ENCODE results near the gene TMEM150C.
"Not testable (repeated sequence)": the region's sequence is repeated elsewhere in the genome, so short reads cannot be mapped to it uniquely, and the experiment has no call there.

Gene TMEM150C

GRCh38 chr4:82578935-82579334 is 17.1 kb upstream of the TMEM150C start:
- no peak for TF ChIP-seq TAF1 (IDR thresholded peaks at IDR 0.05; ENCODE audit: low read depth, low read length)
- no peak for TF ChIP-seq POLR2AphosphoS5 (IDR thresholded peaks at IDR 0.05; ENCODE audit: low read depth, low read length)
- TF ChIP-seq POLR2A (IDR thresholded peaks at IDR 0.05; ENCODE audit: low read depth, low read length) = no peak
- TF ChIP-seq POU2F2 (IDR thresholded peaks at IDR 0.05; ENCODE audit: low read depth, low read length) = no peak
- TF ChIP-seq PAX5 (IDR thresholded peaks at IDR 0.05; ENCODE audit: insufficient read depth, low read length, severe bottlenecking) = no peak
- TF ChIP-seq SPI1 (IDR thresholded peaks at IDR 0.05; ENCODE audit: low read depth, low read length) = no peak
- FAIRE-seq (no peak), DNase-seq (ENCODE audit: insufficient read length, low spot score) (no peak)

DNA sequence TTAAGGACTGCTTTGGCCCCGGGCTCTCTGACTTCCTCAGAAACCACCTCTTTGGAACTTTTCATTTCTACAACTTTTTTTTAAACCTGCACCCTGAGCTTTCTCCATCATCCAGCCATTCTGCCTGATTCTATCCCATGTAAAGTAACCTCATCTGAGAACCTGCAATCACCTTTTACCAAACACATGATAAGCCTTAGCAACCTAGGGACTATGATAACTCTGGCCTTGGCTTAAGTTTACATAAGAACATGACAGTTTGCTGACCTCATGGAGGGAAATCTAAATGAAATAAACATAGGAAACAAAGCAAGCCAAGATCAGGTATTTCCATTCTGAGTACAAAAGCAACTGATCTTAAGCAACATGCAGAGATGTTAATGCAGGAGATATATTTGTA is 15.7 kb upstream of the TMEM150C start:
- DNase-seq (ENCODE audit: insufficient read length, low spot score) (no peak), FAIRE-seq (no peak)
- no peak for TF ChIP-seq POLR2AphosphoS5 (IDR thresholded peaks at IDR 0.05; ENCODE audit: low read depth, low read length)
- TF ChIP-seq POLR2A (IDR thresholded peaks at IDR 0.05; ENCODE audit: low read depth, low read length) = no peak
- no peak for TF ChIP-seq POU2F2 (IDR thresholded peaks at IDR 0.05; ENCODE audit: low read depth, low read length)
- no peak for TF ChIP-seq PAX5 (IDR thresholded peaks at IDR 0.05; ENCODE audit: insufficient read depth, low read length, severe bottlenecking)
- TF ChIP-seq SPI1 (IDR thresholded peaks at IDR 0.05; ENCODE audit: low read depth, low read length) = no peak

- no peak for TF ChIP-seq PAX5 (IDR thresholded peaks at IDR 0.05; ENCODE audit: insufficient read depth, low read length, severe bottlenecking)
- TF ChIP-seq POLR2A (IDR thresholded peaks at IDR 0.05; ENCODE audit: low read depth, low read length) = no peak
- TF ChIP-seq TAF1 (IDR thresholded peaks at IDR 0.05; ENCODE audit: low read depth, low read length) = no peak
- TF ChIP-seq POU2F2 (IDR thresholded peaks at IDR 0.05; ENCODE audit: low read depth, low read length) = no peak
- TF ChIP-seq POLR2AphosphoS5 (IDR thresholded peaks at IDR 0.05; ENCODE audit: low read depth, low read length) = no peak
- TF ChIP-seq SPI1 (IDR thresholded peaks at IDR 0.05; ENCODE audit: low read depth, low read length) = no peak
- no peak for FAIRE-seq
- no peak for DNase-seq (ENCODE audit: insufficient read length, low spot score)
Observed at GRCh38 chr4:82569727-82570126, 7.9 kb upstream of the TMEM150C start.

GRCh38 chr4:82569076-82569475 is 7.3 kb upstream of the TMEM150C start:
- no peak for TF ChIP-seq PAX5 (IDR thresholded peaks at IDR 0.05; ENCODE audit: insufficient read depth, low read length, severe bottlenecking)
- TF ChIP-seq POLR2AphosphoS5 (IDR thresholded peaks at IDR 0.05; ENCODE audit: low read depth, low read length) = no peak
- no peak for TF ChIP-seq POU2F2 (IDR thresholded peaks at IDR 0.05; ENCODE audit: low read depth, low read length)
- no peak for TF ChIP-seq SPI1 (IDR thresholded peaks at IDR 0.05; ENCODE audit: low read depth, low read length)
- TF ChIP-seq POLR2A (IDR thresholded peaks at IDR 0.05; ENCODE audit: low read depth, low read length) = no peak
- no peak for TF ChIP-seq TAF1 (IDR thresholded peaks at IDR 0.05; ENCODE audit: low read depth, low read length)
- FAIRE-seq (no peak), DNase-seq (ENCODE audit: insufficient read length, low spot score) (no peak)

GRCh38 chr4:82567444-82567843 is 5.7 kb upstream of the TMEM150C start:
- TF ChIP-seq TAF1 (IDR thresholded peaks at IDR 0.05; ENCODE audit: low read depth, low read length) (no peak), PAX5 (IDR thresholded peaks at IDR 0.05; ENCODE audit: insufficient read depth, low read length, severe bottlenecking) (no peak), SPI1 (IDR thresholded peaks at IDR 0.05; ENCODE audit: low read depth, low read length) (no peak), POLR2AphosphoS5 (IDR thresholded peaks at IDR 0.05; ENCODE audit: low read depth, low read length) (no peak), POU2F2 (IDR thresholded peaks at IDR 0.05; ENCODE audit: low read depth, low read length) (no peak), POLR2A (IDR thresholded peaks at IDR 0.05; ENCODE audit: low read depth, low read length) (no peak)
- FAIRE-seq (no peak), DNase-seq (ENCODE audit: insufficient read length, low spot score) (no peak)

GRCh38 chr4:82562564-82562854 is 721 bp upstream of the TMEM150C start:
- DNase-seq (ENCODE audit: insufficient read length, low spot score) (no peak), FAIRE-seq (no peak)
- no peak for TF ChIP-seq SPI1 (IDR thresholded peaks at IDR 0.05; ENCODE audit: low read depth, low read length)
- TF ChIP-seq POLR2A (IDR thresholded peaks at IDR 0.05; ENCODE audit: low read depth, low read length) = no peak
- TF ChIP-seq PAX5 (IDR thresholded peaks at IDR 0.05; ENCODE audit: insufficient read depth, low read length, severe bottlenecking) = no peak
- no peak for TF ChIP-seq TAF1 (IDR thresholded peaks at IDR 0.05; ENCODE audit: low read depth, low read length)
- TF ChIP-seq POLR2AphosphoS5 (IDR thresholded peaks at IDR 0.05; ENCODE audit: low read depth, low read length) = no peak
- no peak for TF ChIP-seq POU2F2 (IDR thresholded peaks at IDR 0.05; ENCODE audit: low read depth, low read length)

DNA sequence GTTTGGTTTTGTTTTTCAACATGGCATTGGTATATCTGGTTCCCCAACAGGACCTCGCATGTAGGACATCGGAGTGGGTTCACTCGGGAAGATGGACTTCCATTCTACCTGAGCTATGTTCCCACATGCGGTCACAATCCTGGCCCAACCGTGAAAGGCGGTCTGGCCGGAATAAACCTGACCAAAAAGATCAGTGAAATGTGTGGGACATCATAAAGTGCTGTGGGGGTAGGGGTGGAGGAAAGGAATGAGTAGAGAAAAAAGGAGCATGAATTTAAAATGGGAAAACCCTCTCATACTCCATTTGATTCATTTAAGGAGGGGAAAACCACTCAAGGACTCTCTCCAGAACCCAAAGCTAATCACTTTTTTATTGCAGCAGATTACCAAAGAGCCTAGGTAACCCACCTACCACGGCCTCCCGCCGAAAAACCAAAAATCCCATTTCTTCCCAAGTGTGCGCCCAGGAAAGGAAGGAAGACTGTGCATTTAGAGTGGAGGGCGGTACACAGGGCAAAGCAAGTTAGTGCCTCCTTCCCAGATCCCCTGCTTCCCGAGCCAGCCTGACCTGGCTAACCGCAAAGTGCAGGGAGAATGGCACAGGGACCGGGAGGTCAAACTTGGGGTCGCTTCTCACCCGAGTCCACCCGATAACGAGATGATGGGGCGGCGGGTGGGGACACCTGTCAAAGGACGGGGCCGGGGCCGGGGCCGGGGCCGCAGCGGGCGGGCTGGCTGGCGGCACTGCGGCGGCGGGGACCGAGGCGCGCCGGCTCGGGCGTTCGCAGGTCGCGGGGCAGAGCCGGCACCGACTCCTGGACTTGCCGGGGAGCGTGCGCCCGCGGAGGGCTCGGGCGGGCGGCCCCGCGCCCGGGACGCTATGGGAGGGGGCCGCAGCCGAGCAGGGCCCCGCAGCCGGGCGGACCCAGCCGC is 669 bp downstream of the TMEM150C start:
- DNase-seq (ENCODE audit: insufficient read length, low spot score) (peak; percentile 17), FAIRE-seq (no peak)

DNA sequence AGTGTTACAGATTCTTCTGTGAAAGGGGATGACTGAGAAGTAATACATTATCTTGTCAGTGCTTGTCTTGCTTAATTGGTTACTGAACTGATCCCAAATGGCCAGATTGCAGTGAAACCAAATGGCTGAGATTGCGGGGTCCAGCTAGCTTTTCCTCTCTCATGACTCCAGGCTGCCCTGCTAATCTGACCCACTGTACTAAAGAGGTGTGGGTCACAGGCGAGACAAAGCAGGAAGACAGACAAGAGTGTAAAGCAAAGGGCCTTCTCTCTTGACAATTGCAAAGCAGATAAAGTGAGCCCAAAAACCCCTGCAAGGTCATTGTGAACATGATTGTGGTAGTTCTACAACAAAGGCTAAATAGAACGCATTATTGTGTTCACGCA is 2.1 kb downstream of the TMEM150C start:
- DNase-seq (ENCODE audit: insufficient read length, low spot score) (no peak), FAIRE-seq (no peak)
- TF ChIP-seq POLR2AphosphoS5 (IDR thresholded peaks at IDR 0.05; ENCODE audit: low read depth, low read length) (no peak), POU2F2 (IDR thresholded peaks at IDR 0.05; ENCODE audit: low read depth, low read length) (no peak)

More for the DNA sequence above, 669 bp downstream of the TMEM150C start:
- no peak for TF ChIP-seq TAF1 (IDR thresholded peaks at IDR 0.05; ENCODE audit: low read depth, low read length)
- TF ChIP-seq POU2F2 (IDR thresholded peaks at IDR 0.05; ENCODE audit: low read depth, low read length) = no peak
- TF ChIP-seq POLR2AphosphoS5 (IDR thresholded peaks at IDR 0.05; ENCODE audit: low read depth, low read length) = no peak
- no peak for TF ChIP-seq PAX5 (IDR thresholded peaks at IDR 0.05; ENCODE audit: insufficient read depth, low read length, severe bottlenecking)
- TF ChIP-seq POLR2A (IDR thresholded peaks at IDR 0.05; ENCODE audit: low read depth, low read length) = no peak
- no peak for TF ChIP-seq SPI1 (IDR thresholded peaks at IDR 0.05; ENCODE audit: low read depth, low read length)

DNA sequence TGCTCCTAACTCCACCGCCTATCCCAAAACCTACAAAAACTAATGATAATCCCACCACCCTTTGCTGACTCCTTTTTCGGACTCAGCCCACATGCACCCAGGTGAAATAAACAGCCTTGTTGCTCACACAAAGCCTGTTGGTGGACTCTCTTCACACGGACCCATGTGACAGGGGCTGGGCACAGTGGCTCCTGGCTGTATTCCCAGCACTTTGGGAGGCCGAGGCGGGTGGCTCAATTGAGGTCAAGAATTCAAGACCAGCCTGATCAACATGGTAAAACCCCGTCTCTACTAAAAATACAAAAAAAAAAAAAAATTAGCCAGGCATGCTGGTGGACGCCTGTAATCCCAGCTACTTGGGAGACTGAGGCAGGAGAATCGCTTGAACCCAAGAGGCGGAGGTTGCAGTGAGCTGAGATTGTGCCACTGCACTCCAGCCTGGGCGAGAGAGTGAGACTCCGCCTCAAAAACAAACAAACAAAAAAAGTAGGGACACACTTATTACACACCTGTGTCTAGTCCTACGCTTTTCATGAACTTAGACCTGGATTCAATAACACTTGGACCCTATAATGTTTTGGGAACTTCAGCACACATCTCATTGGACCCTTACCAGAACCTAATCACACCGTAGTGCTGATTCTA is 2.6 kb downstream of the TMEM150C start:
- FAIRE-seq; DNase-seq (ENCODE audit: insufficient read length, low spot score): not testable (repeated sequence)

DNA sequence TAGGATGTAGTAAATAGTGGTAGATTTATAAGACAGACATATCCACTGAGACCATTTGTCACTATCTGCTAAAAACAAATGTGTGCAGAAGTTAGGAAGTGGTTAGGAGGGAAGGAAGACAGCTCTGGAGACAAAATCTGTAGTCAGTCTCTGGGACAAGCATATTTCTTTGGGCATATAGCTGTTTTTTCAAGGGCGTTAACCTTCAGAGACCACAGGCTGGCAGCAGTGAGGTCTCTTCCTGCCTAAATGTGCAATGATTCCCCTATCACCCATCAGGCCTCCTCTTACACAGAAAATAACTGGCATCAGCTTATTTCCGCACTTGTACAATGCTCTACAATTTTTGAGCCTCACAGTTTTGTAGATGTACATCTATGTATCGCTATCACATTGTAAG is 6.5 kb downstream of the TMEM150C start:
- no peak for DNase-seq (ENCODE audit: insufficient read length, low spot score)
- FAIRE-seq = no peak
- TF ChIP-seq SPI1 (IDR thresholded peaks at IDR 0.05; ENCODE audit: low read depth, low read length) (no peak), POU2F2 (IDR thresholded peaks at IDR 0.05; ENCODE audit: low read depth, low read length) (no peak), POLR2A (IDR thresholded peaks at IDR 0.05; ENCODE audit: low read depth, low read length) (no peak), POLR2AphosphoS5 (IDR thresholded peaks at IDR 0.05; ENCODE audit: low read depth, low read length) (no peak), TAF1 (IDR thresholded peaks at IDR 0.05; ENCODE audit: low read depth, low read length) (no peak), PAX5 (IDR thresholded peaks at IDR 0.05; ENCODE audit: insufficient read depth, low read length, severe bottlenecking) (no peak)
